Epithelial cell of proximal tubule (primary cell): Measurements from ENCODE around the gene NKX1-2. TPM values are rescaled to one million over a fixed set of nuclear protein-coding genes. Genes with fewer than 3 reads are reported as not detected.

Experiments used
- DNase-seq: peaks from one replicate; pipeline ENCODE4 v3.0.0-alpha.2; 2011; ENCODE audit warnings: low read depth
- H3K4me3 ChIP-seq: 2 replicates; pipeline ENCODE4 v1.5.1; 2011; ENCODE audit warnings: low read depth, mild to moderate bottlenecking, low read length
- CTCF ChIP-seq: conservative IDR thresholded peaks from 2 replicates; pipeline ENCODE4 v1.5.1; 2012; ENCODE audit warnings: low read depth, mild to moderate bottlenecking, low read length
- total RNA-seq: library from RNA; depleted of rRNA; stranded (reverse); fragments of >200 nt; gene quantifications from 2 replicates; pipeline ENCODE4 v1.2.3, GENCODE V29; 2015

NKX1-2 gene
- total RNA-seq, 1 donor from 2014 or later: not detected

- no peak for TF ChIP-seq CTCF
- no peak for DNase-seq
- H3K4me3 ChIP-seq: no peak overlapping the region
Measured at GRCh38 chr10:124453960-124454610, 4.2 kb upstream of the NKX1-2 start.

GRCh38 chr10:124451276-124451675 lies 1.4 kb upstream of the NKX1-2 start:
- DNase-seq: no peak
- H3K4me3 ChIP-seq: no peak overlapping the region
- no peak for TF ChIP-seq CTCF

- DNase-seq: no peak
- TF ChIP-seq CTCF: no peak
- H3K4me3 ChIP-seq: no peak overlapping the region
Measured at GRCh38 chr10:124450783-124451057, 885 bp upstream of the NKX1-2 start.

GRCh38 chr10:124449170-124450011 lies 444 bp downstream of the NKX1-2 start:
- DNase-seq: no peak
- no peak overlapping the region for H3K4me3 ChIP-seq
- no peak for TF ChIP-seq CTCF

GRCh38 chr10:124448696-124449169 lies 1.1 kb downstream of the NKX1-2 start:
- H3K4me3 ChIP-seq: no peak overlapping the region
- TF ChIP-seq CTCF: no peak
- no peak for DNase-seq

GRCh38 chr10:124447751-124448466 lies 1.9 kb downstream of the NKX1-2 start:
- no peak for TF ChIP-seq CTCF
- DNase-seq: no peak
- H3K4me3 ChIP-seq: no peak overlapping the region
